G401 (cell line): Measurements from ENCODE around the gene CD300A. TPM values are rescaled to one million over a fixed set of nuclear protein-coding genes. Genes with fewer than 3 reads are reported as not detected.
"Not testable (repeated sequence)": the region's sequence is repeated elsewhere in the genome, so short reads cannot be mapped to it uniquely, and the experiment has no call there.

Experiments
- DNase-seq: peaks from one replicate; pipeline ENCODE4 v3.0.0-alpha.2; 2015; ENCODE audit warnings: low spot score
- in situ Hi-C: cut with HindIII; loops from 2 replicates; pipeline ENCODE4 v1.10.0; 2016; ENCODE audit warnings: low sequenced_read_pairs, mixed read lengths
- total RNA-seq: library from RNA; depleted of rRNA; stranded (reverse); fragments of >200 nt; shearing (Covaris generic); gene quantifications from 2 replicates; pipeline ENCODE4 v1.2.3, GENCODE V29; 2014

The CD300A gene
- total RNA-seq, 1 experiment from 2014 or later = not detected

DNA sequence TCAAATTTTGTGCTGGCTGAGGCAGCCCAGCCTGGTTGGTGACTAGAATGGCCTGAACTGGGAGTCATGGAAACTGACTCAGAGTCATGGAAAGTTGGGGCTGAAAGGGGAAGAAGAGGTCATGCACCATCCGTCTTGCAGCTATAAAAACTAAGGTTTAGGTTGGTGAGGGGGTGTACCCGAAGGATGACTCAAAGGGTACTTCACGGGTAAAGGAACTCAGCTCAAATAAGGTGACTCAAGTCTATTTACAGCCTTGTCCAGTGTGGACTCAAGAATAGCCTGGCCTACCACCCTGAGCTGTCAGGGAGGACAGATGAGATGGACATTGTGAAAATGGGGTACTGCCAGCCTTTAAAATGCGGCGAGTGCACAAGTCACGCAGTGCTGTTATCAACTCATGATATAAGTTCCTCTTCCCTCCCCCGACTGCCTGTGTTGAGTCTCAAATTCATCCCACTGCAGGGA lies 46.2 kb downstream of the CD300A start:
- in situ Hi-C loops = no loop called here
- DNase-seq = no peak

DNA sequence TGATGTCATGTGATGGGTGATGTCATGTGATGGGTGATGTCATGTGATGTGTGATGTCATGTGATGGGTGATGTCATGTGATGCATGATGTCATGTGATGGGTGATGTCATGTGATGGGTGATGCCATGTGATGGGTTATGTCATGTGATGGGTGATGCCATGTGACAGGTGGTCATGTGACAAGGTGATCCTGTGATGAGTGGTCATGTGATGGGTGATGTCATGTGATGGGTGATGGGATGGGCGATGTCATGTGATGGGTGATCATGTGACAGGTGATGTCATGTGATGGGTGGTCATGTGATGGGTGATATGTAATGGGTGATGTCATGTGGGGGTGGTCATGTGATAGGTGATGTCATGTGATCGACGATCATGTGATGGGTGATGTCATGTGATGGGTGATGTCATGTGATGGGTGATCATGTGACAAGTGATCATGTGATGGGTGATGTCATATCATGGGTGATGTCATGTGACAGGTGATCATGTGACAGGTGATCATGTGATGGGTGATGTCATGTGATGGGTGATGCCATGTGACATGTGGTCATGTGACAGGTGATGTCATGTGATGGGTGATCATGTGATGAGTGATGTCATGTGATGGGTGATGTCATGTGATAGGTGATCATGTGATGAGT lies 47.7 kb downstream of the CD300A start:
- DNase-seq = peak; percentile 7
- in situ Hi-C loops = no loop called here

GRCh38 chr17:74514632-74515334 lies 48.3 kb downstream of the CD300A start:
- DNase-seq = peak; percentile 6
- in situ Hi-C loops = no loop called here

DNA sequence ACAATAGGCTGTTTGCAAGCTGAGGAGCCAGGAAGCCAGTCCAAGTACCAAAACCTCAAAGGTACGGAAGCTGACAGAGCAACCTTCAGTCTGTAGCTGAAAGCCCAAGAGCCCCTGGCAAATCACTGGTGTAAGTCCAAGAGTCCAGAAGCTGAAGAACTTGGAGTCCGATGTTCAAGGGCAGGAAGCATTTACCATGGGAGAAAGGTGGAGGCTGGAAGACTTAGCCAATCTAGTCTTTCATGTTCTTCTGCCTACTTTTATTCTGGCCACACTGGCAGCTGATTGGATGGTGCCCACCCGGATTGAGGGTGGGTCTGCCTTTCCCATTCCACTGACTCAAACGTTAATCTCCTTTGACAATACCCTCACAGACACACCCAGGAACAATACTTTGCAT lies 49.5 kb downstream of the CD300A start:
- in situ Hi-C loops = no loop called here
- DNase-seq = no peak

- DNase-seq = no peak
- in situ Hi-C loops = no loop called here
Observed at GRCh38 chr17:74516561-74517328, 50.3 kb downstream of the CD300A start.

- in situ Hi-C loops, DNase-seq: not testable (repeated sequence)
Observed at GRCh38 chr17:74518413-74518981, 52.1 kb downstream of the CD300A start.

GRCh38 chr17:74520016-74520434 lies 53.6 kb downstream of the CD300A start:
- DNase-seq = no peak
- in situ Hi-C loops = no loop called here

DNA sequence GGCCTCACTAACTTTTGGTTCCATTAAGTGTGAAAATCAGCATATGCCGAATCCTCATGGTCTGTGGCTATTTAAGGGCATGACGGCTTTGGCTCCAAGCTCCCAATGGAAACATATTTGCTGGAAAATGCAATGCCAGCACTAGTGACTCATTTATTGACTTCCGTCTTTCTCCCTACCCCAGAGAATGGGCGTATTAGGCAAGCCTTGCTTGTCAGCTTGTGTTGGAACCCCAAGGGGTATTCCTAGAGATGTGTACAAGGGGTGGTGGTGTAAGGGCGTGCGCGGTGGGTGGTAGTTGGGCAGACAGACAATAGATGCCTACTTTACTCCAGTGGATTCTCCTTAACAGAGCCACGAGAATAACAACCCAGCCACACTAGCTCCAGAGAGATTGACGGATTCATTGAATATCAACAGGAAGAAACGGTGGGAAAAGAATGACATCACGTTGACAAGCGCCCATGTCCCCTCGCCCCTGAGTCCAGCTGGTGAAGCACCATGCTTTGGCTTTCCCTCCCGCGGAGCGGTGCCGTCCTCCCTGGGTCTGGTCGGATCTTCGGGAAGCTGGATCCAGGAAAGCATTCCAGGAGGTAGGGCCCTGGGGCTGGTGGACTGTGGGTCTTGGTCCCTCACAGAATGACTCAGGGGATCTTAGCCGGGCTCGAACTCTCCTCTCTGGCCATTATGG lies 54.5 kb downstream of the CD300A start:
- no peak for DNase-seq
- in situ Hi-C loops = no loop called here

DNA sequence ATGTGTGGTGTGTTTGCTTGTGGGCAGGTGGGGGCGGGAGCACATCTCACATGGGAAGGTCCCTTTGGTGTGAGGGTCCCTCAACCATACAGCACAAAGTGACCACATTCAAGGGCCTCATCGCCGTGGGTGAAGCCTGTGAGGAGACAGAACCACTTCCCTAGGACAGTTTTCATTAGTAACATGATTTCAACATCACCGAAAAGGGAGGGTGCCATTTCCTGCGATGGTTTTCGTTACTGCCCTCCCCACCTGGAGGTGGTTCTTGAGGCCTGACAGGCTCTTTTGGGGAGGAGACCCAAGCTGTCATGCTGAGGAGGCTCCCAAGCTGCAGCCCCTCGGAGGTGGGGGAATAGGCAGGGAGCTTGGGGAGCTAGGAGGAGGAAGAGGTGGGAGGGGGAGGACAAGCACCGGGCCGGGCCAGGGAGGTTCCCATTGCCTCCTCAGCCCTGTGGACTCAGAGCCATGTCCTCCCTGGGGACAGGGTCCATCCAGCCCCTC lies 55.3 kb downstream of the CD300A start:
- in situ Hi-C loops = no loop called here
- no peak for DNase-seq

DNA sequence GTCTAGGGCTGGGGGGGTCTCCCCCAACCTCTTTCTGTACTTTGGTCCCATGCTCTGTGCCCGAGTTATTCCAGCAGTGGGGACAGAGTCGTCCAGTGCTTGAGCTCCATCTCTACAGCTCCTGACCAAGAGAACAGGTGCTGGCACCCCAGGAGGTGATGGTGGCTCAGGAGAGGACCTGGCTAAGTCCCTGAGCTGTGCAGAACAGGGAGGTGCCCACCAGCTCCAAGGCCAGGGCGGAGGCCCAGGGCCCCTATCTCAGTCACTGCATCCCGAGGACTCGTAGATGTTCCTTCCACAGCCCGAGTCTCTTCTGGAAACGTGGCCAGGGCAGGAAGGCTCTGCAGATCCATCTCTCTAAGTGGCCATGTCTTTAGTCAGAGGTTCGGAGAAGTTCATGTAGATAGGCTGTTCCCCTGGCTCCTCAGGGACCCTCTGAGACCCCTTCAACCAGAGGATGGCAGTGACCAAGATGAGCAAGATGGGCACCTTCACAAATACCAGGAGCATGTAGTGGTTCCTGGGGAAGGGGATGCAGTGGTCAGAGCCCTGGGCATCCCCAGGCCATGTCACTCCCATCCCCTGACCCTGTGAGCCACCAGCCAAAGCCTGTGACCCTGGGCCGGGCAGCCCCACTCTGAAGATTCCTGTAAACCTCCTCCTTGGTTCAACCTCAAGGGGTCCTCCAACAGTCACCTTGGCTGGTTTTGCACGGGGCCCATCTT lies 56.1 kb downstream of the CD300A start:
- DNase-seq = no peak
- in situ Hi-C loops = no loop called here

- no peak for DNase-seq
- in situ Hi-C loops = no loop called here
Observed at GRCh38 chr17:74523308-74523707, 56.9 kb downstream of the CD300A start.

GRCh38 chr17:74524653-74525464 lies 58.4 kb downstream of the CD300A start:
- no peak for DNase-seq
- in situ Hi-C loops = no loop called here

DNA sequence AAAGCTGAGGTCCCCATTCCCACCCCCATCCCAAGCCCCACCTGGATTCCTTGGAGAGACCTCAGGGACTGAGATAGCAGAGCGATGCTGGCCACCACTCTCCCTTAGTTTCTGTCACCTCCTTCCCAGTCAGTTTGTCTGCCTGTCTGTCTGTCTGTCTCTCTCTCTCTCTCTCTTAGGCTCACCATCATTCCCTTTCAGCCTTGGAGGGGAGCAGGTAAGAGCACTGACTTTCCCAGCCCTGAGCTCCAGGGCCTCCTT lies 59.0 kb downstream of the CD300A start:
- no peak for DNase-seq
- in situ Hi-C loops = no loop called here

DNA sequence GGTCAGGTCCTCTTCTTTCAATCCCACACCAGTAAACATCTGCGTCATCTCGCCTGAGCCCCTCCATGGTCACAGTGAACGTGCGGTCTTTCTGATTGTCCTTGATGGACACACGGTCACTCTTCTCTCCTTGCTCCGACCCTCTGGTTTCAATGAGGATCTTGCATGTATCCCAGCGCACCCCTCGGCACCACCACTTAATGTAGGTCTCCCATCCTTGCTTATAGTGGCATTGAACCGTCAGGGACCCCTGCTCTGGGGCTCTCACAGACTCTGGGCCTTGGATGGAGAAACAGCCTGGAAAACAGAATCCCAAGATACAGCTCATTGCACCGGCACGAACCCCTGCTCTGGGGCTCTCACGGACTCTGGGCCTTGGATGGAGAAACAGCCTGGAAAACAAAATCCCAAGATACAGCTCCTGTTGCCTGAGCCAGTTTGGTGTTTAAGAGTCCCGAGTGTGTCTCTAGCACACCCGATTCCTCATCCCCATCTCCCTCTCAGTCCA lies 59.4 kb downstream of the CD300A start:
- in situ Hi-C loops = no loop called here
- no peak for DNase-seq

- DNase-seq = no peak
- in situ Hi-C loops = no loop called here
Observed at GRCh38 chr17:74526681-74527080, 60.2 kb downstream of the CD300A start.

DNA sequence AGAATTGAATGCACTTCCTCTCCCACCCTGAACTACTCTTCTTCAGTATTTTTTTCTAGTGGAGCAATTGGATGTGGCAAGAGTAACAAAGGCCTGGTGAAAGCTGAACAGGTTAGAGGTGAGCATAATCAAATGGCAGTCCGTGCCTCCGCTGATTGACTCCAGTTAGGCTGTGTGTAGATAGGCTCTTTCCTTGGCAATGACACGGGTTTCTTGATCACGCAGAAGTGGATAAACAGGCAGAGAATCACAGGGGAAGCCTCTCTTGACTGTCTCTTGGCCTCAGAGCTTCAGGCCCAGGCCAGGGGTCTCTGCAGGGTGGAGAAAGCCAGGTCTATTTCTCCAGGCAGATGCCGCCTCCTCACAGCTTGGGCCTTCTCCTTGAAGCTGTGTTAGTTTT lies 60.6 kb downstream of the CD300A start:
- in situ Hi-C loops = no loop called here
- DNase-seq = no peak

DNA sequence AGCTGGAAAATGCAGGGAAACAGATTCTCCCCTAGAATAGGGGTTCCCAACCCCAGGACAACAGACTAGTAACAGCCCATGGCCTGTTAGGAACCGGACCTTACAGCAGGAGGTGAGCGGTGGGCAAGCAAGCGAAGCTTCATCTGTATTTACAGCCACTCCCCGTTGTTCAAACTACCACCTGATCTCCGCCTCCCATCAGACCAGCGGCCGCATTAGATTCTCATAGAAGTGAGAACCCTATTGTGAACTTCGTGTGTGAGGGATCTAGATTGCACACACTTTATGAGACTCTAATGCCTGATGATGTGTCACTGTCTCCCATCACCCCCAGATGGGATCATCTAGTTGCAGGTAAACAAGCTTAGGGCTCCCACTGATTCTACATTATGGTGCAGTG lies 61.3 kb downstream of the CD300A start:
- no peak for DNase-seq
- in situ Hi-C loops = no loop called here
